ENCODE measurements around the gene AK1. TPM values are rescaled to one million over a fixed set of nuclear protein-coding genes. Genes with fewer than 3 reads are reported as not detected.

AK1 gene
- total RNA-seq, 2 experiments from 2014 or later, result 19.5 to 21.6 TPM

DNA sequence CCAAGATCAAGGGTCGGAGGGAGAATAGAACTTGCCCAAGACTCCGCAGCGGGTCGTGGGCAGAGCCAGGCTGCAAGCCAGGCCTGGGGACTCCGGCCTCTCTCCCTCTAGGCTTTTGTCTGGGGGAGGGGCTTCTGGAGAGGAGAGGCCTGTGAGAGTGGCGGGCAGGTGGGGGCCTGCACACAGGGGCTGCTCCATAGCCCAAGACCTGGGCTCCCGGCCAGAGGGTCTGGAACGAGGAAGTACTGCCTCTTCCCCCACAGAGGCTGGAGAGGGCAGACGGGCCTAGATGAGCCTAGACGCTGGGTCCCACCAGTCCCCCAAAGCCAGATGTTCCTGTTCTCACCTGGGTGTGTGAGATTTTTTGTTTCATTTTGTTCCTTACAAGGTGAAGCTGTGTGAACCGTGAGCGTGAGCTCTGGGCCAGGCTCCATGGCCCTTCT lies 27.1 kb upstream of the AK1 start:
- H4K20me1 ChIP-seq (ENCODE audit: insufficient read depth, low read length), result no peaks in the 10 kb centered on the region
- peak; percentile 60 for DNase-seq (ENCODE audit: low spot score)
- H3K36me3 ChIP-seq (ENCODE audit: insufficient read depth, low read length), result peaks cover 26% of the 10 kb centered on the region
- H3K9me3 ChIP-seq (ENCODE audit: low read length), result no peaks in the 10 kb centered on the region
- H3K4me3 ChIP-seq (ENCODE audit: low read depth, low read length, poor library complexity, severe bottlenecking), result peak overlapping the region; percentile 58
- TF ChIP-seq, protein P1, sequence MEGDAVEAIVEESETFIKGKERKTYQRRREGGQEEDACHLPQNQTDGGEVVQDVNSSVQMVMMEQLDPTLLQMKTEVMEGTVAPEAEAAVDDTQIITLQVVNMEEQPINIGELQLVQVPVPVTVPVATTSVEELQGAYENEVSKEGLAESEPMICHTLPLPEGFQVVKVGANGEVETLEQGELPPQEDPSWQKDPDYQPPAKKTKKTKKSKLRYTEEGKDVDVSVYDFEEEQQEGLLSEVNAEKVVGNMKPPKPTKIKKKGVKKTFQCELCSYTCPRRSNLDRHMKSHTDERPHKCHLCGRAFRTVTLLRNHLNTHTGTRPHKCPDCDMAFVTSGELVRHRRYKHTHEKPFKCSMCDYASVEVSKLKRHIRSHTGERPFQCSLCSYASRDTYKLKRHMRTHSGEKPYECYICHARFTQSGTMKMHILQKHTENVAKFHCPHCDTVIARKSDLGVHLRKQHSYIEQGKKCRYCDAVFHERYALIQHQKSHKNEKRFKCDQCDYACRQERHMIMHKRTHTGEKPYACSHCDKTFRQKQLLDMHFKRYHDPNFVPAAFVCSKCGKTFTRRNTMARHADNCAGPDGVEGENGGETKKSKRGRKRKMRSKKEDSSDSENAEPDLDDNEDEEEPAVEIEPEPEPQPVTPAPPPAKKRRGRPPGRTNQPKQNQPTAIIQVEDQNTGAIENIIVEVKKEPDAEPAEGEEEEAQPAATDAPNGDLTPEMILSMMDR (conservative IDR thresholded peaks at IDR 0.05; ENCODE audit: low read length), result no peak
- TF ChIP-seq EZH2phosphoT487 (IDR thresholded peaks at IDR 0.05; ENCODE audit: borderline replicate concordance, low read depth, low read length), result no peak
- H3K4me1 ChIP-seq (ENCODE audit: insufficient read depth, low read length, poor library complexity, severe bottlenecking), result peaks cover 79% of the 10 kb centered on the region
- ChIA-PET CTCF (ENCODE audit: unreplicated experiment) (interaction anchor here (0.6 to 0.8 kb wide), 4 partner anchors 12 to 1919 kb away, joined by 4 to 5 read pairs (median 5); partner anchors contain the start of genes DPM2 and ST6GALNAC4), POLR2A (interaction anchor here (2.2 to 3.7 kb wide), 2 partner anchors 11 to 22 kb away, joined by 6 to 22 read pairs; partner anchors contain the start of gene ST6GALNAC4)
- no peaks in the 10 kb centered on the region for H3K9me2 ChIP-seq (ENCODE audit: insufficient read depth, low read length)
- no peaks in the 10 kb centered on the region for H3K79me2 ChIP-seq (ENCODE audit: insufficient read depth, low read depth, low read length)
- peak overlapping the region; percentile 76 for H3K4me2 ChIP-seq (ENCODE audit: low read length)
- intact Hi-C loops (cut with micrococcal nuclease; ENCODE audit: unreplicated experiment), result loop anchor here (1.0 to 10.0 kb wide), 2 partner anchors 11 to 780 kb away; partner anchors contain the start of gene SET
- BruUV-seq (replicated peaks), result no TSS peak
- H3K27ac ChIP-seq (ENCODE audit: low read depth, low read length, poor library complexity, severe bottlenecking), result peak overlapping the region; percentile 94
- H2AFZ ChIP-seq (ENCODE audit: low read length), result no peak overlapping the region

DNA sequence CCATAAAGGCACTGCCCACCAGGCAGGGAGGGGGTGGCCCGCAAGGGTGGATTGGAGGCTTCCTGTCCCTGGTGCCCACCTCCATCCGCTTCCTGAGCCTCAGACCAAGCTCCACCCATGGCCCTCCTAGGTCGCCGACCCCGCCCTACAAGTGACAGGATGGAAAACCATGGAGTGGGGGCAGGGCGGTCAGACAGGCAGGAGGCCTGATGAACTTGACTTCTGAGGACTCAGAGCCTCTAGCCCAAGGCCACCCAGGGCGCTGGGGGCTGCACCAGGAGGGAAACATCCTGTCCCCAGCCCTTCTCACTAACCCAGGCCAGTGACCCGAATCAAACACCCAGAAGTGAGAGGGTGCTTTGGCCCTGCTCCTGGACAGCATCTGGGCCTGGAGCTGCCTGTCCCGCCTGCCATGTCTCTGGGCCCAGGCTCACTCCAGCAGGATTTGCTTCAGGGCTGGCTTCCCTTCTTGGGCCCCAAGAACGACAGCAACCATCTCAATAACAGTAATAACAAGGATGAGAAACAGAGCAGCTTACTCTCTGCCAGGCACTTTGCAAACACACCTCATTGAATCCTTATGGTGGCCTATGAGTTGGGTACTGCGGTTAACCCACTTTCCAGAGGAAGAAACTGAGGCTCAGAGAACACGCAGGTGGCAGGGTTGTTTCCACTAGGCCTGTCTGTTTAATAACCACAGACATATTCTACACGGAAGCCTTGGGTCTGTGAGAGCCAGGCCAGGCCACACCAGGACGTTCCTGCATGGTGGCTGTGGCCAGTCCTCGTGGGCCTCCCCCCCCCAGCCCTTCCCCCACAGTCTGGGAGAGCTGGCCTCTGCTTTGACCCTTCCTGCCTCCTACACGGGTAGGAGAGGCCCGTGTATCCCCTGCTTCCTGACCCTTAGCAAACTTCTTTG lies 26.3 kb upstream of the AK1 start:
- peak; percentile 91 for DNase-seq (ENCODE audit: low spot score)
- POLR2A ChIA-PET, result interaction anchor here (0.6 to 3.7 kb wide), 4 partner anchors 9 to 558 kb away, joined by 3 to 22 read pairs (median 4); partner anchors contain the start of gene ST6GALNAC4
- Histone ChIP-seq H4K20me1 (ENCODE audit: insufficient read depth, low read length) (no peaks in the 10 kb centered on the region), H3K4me2 (ENCODE audit: low read length) (peak overlapping the region; percentile 76), H3K4me1 (ENCODE audit: insufficient read depth, low read length, poor library complexity, severe bottlenecking) (peaks cover 79% of the 10 kb centered on the region), H3K4me3 (ENCODE audit: low read depth, low read length, poor library complexity, severe bottlenecking) (peak overlapping the region; percentile 58), H3K9me2 (ENCODE audit: insufficient read depth, low read length) (no peaks in the 10 kb centered on the region), H3K27ac (ENCODE audit: low read depth, low read length, poor library complexity, severe bottlenecking) (peak overlapping the region; percentile 94), H2AFZ (ENCODE audit: low read length) (no peak overlapping the region), H3K79me2 (ENCODE audit: insufficient read depth, low read depth, low read length) (no peaks in the 10 kb centered on the region), H3K36me3 (ENCODE audit: insufficient read depth, low read length) (peaks cover 23% of the 10 kb centered on the region), H3K9me3 (ENCODE audit: low read length) (no peaks in the 10 kb centered on the region)
- no TSS peak for BruUV-seq (replicated peaks)
- intact Hi-C loops (cut with micrococcal nuclease; ENCODE audit: unreplicated experiment), result loop anchor here (10.0 kb wide), 1 partner anchor 781 kb away; the partner anchor contains the start of gene SET
- no peak for TF ChIP-seq EZH2phosphoT487 (IDR thresholded peaks at IDR 0.05; ENCODE audit: borderline replicate concordance, low read depth, low read length)
- TF ChIP-seq, protein P1 (conservative IDR thresholded peaks at IDR 0.05; ENCODE audit: low read length), result no peak
- CTCF ChIA-PET (ENCODE audit: unreplicated experiment), result interaction anchor here (0.6 to 0.8 kb wide), 4 partner anchors 13 to 1920 kb away, joined by 4 to 5 read pairs (median 5); partner anchors contain the start of genes DPM2 and ST6GALNAC4

Data from OCI-LY7 (cell line).